ENCODE results near the gene SUSD4.

- no peak for TF ChIP-seq CTCF (IDR thresholded peaks at IDR 0.05)
- no peak for TF ChIP-seq POLR2A (IDR thresholded peaks at IDR 0.05)
Measured at GRCh38 chr1:223227486-223228196, 136.3 kb downstream of the SUSD4 start.

All from adrenal gland (tissue), 5 donors.